GM18499 (cell line): ENCODE data around the gene ZNRF1.

Experiments used
- ATAC-seq: cut with Tn5 transposase; IDR thresholded peaks from one replicate; pipeline ENCODE4 v1.9.1; 2021; ENCODE audit warnings: moderate number of reproducible peaks; ENCODE audit not compliant: insufficient read depth, unreplicated experiment

Gene ZNRF1

GRCh38 chr16:75093598-75094540, 95.0 kb downstream of the ZNRF1 start:
- no peak for ATAC-seq

GRCh38 chr16:75095204-75095621, 96.4 kb downstream of the ZNRF1 start:
- ATAC-seq = no peak

- no peak for ATAC-seq
These were observed 97.8 kb downstream of the ZNRF1 start for GRCh38 chr16:75096656-75097055.

GRCh38 chr16:75097191-75097761, 98.5 kb downstream of the ZNRF1 start:
- no peak for ATAC-seq

GRCh38 chr16:75097941-75098901, 99.4 kb downstream of the ZNRF1 start:
- peak; percentile 79 for ATAC-seq

- no peak for ATAC-seq
These were observed 100.3 kb downstream of the ZNRF1 start for GRCh38 chr16:75099075-75099667.

- ATAC-seq = no peak
These were observed 101.1 kb downstream of the ZNRF1 start for GRCh38 chr16:75099738-75100602.

- no peak for ATAC-seq
These were observed 101.8 kb downstream of the ZNRF1 start for GRCh38 chr16:75100603-75100990.

GRCh38 chr16:75101635-75102034, 102.8 kb downstream of the ZNRF1 start:
- ATAC-seq = no peak

GRCh38 chr16:75102595-75102994, 103.8 kb downstream of the ZNRF1 start:
- ATAC-seq = no peak

GRCh38 chr16:75103994-75104393, 105.2 kb downstream of the ZNRF1 start:
- ATAC-seq = no peak

GRCh38 chr16:75104836-75105235, 106.0 kb downstream of the ZNRF1 start:
- ATAC-seq = no peak

GRCh38 chr16:75105306-75106061, 106.7 kb downstream of the ZNRF1 start:
- no peak for ATAC-seq

GRCh38 chr16:75106351-75107274, 107.8 kb downstream of the ZNRF1 start:
- ATAC-seq = no peak

- ATAC-seq = no peak
These were observed 108.7 kb downstream of the ZNRF1 start for GRCh38 chr16:75107505-75107904.

- no peak for ATAC-seq
These were observed 110.2 kb downstream of the ZNRF1 start for GRCh38 chr16:75108792-75109731.
